ENCODE results near the gene DAW1.

- TF ChIP-seq CTCF (IDR thresholded peaks at IDR 0.05) (no peak), POLR2A (IDR thresholded peaks at IDR 0.05) (no peak)
These were observed 48.9 kb upstream of the DAW1 start for GRCh38 chr2:227822416-227823003.

Data from esophagus squamous epithelium (tissue), 4 donors.